Type B pancreatic cell (in vitro differentiated cells): ENCODE data around the gene PDE10A. TPM values are rescaled to one million over a fixed set of nuclear protein-coding genes. Genes with fewer than 3 reads are reported as not detected.

ENCODE experiments used
- DNase-seq: peaks from one replicate; pipeline ENCODE4 v3.0.0; 2021; ENCODE audit warnings: mixed read lengths; ENCODE audit not compliant: unreplicated experiment; ENCODE audit errors: extremely low spot score
- H3K27ac Mint-ChIP-seq: 2 replicates; pipeline ENCODE4 v1.8.0; 2021; ENCODE audit warnings: mild to moderate bottlenecking, mixed read lengths
- H3K27me3 Mint-ChIP-seq: 2 replicates; pipeline ENCODE4 v1.8.0; 2021; ENCODE audit warnings: mixed read lengths
- H3K36me3 Mint-ChIP-seq: 2 replicates; pipeline ENCODE4 v1.8.0; 2021; ENCODE audit warnings: mixed read lengths
- H3K4me1 Mint-ChIP-seq: one replicate; pipeline ENCODE4 v1.8.0; 2021; ENCODE audit warnings: mixed read lengths; ENCODE audit not compliant: unreplicated experiment
- H3K4me3 Mint-ChIP-seq: 2 replicates; pipeline ENCODE4 v1.8.0; 2021; ENCODE audit warnings: mild to moderate bottlenecking, mixed read lengths
- H3K9me3 Mint-ChIP-seq: 2 replicates; pipeline ENCODE4 v1.8.0; 2021; ENCODE audit warnings: mixed read lengths
- CTCF ChIP-seq: fragments of 200-600 bp; sonication (generic); conservative IDR thresholded peaks from 2 replicates; pipeline ENCODE4 v1.5.0; 2021; ENCODE audit warnings: antibody characterized with exemption, mild to moderate bottlenecking
- total RNA-seq: library from RNA; stranded (reverse); gene quantifications from 2 replicates; pipeline ENCODE4 v1.2.1, GENCODE V29; 2021; ENCODE audit warnings: low replicate concordance

Gene PDE10A
- total RNA-seq, 1 donor from 2014 or later: 10.8 TPM

DNA sequence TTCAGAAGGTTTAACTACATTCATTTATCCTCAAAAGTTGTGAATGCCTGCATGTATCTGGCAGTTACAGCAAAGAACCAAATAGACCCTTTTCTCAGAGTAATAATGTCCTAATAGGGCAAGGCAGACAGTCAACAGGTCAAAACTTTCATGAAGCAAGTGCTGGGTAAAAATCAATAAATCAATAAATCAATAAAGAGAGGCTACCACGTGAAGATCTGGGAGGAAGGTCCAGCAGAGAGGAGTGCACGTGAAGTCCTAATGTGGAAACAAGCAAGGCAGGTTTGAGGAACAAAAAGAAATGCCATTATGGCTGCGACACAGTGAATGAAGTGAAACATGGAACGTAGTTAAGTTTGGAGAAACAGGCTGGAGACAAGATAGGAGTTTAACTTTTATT lies 317.3 kb downstream of the PDE10A start:
- Mint-ChIP-seq H3K4me3 (no peak overlapping the region), H3K4me1 (no peaks in the 10 kb centered on the region), H3K36me3 (peaks cover 10% of the 10 kb centered on the region), H3K27ac (no peak overlapping the region), H3K27me3 (no peaks in the 10 kb centered on the region), H3K9me3 (peaks cover 6% of the 10 kb centered on the region)
- TF ChIP-seq CTCF: no peak
- DNase-seq: no peak

- no peak overlapping the region for H3K4me3 Mint-ChIP-seq
- H3K27ac Mint-ChIP-seq: no peak overlapping the region
- no peaks in the 10 kb centered on the region for H3K9me3 Mint-ChIP-seq
- no peaks in the 10 kb centered on the region for H3K36me3 Mint-ChIP-seq
- H3K4me1 Mint-ChIP-seq: no peaks in the 10 kb centered on the region
- no peak for DNase-seq
- H3K27me3 Mint-ChIP-seq: no peaks in the 10 kb centered on the region
- TF ChIP-seq CTCF: no peak
Measured at GRCh38 chr6:165340532-165340931, 322.5 kb downstream of the PDE10A start.

DNA sequence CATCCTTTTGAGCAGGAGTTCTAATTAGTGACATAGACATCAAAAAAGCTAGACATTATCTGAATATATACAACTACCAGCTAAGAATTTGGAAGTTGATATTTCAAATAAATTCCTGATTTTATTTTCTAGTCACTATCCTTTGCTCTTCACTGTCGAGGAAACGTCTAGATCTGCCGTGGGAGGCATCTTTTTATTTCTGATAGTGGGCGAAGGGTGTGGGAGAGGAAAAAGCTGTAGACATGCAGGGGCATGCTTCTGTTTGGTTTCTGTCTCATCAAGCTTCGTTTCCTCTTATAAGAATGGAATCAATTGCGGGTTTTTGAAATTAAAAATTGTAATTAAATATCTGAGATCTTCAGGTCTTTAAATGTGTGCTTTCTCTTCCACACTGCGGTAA lies 337.4 kb downstream of the PDE10A start:
- no peak for TF ChIP-seq CTCF
- H3K36me3 Mint-ChIP-seq: peaks cover 6% of the 10 kb centered on the region
- no peak overlapping the region for H3K27ac Mint-ChIP-seq
- no peak overlapping the region for H3K4me3 Mint-ChIP-seq
- no peaks in the 10 kb centered on the region for H3K27me3 Mint-ChIP-seq
- no peak for DNase-seq
- H3K9me3 Mint-ChIP-seq: peaks cover 13% of the 10 kb centered on the region
- no peaks in the 10 kb centered on the region for H3K4me1 Mint-ChIP-seq

DNA sequence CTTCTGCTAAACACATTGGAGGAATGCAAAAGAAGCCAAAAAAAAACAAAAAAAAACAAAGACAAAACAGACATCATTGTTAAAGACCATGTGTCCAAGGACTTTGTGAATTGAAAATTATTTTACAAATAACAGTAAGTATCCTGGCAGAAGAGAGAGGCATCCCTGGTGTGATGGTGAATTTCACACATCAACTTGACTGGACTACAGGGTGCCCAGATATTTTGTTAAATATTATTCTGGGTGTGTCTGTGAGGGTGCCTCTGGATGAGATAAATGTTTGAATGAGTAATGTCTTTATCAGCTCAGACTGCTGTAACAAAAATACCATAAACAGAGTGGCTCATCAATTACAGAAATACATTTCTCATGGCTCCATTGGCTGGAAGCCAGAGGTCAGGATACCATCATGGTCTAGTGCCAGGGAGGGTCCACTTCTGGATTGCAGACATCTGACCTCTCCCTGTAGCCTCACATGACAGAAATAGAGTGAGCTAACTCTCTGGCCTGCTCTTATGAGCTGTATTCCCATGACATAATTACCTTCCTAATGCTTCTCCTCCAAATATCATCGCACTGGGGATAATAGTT lies 341.4 kb downstream of the PDE10A start:
- Mint-ChIP-seq H3K4me1 (no peaks in the 10 kb centered on the region), H3K4me3 (peak overlapping the region; percentile 43), H3K27ac (peak overlapping the region; percentile 60), H3K9me3 (peaks cover 14% of the 10 kb centered on the region), H3K36me3 (peaks cover 6% of the 10 kb centered on the region), H3K27me3 (no peaks in the 10 kb centered on the region)
- TF ChIP-seq CTCF: no peak
- no peak for DNase-seq

- Mint-ChIP-seq H3K4me3 (no peak overlapping the region), H3K27ac (no peak overlapping the region), H3K9me3 (peaks cover 14% of the 10 kb centered on the region), H3K4me1 (no peaks in the 10 kb centered on the region), H3K27me3 (no peaks in the 10 kb centered on the region), H3K36me3 (peaks cover 6% of the 10 kb centered on the region)
- no peak for TF ChIP-seq CTCF
- DNase-seq: no peak
Measured at GRCh38 chr6:165321150-165321549, 341.9 kb downstream of the PDE10A start.

GRCh38 chr6:165317723-165318122 lies 345.3 kb downstream of the PDE10A start:
- no peak for DNase-seq
- H3K4me1 Mint-ChIP-seq: no peaks in the 10 kb centered on the region
- H3K27me3 Mint-ChIP-seq: peaks cover 8% of the 10 kb centered on the region
- no peak overlapping the region for H3K27ac Mint-ChIP-seq
- TF ChIP-seq CTCF: no peak
- peaks cover 3% of the 10 kb centered on the region for H3K36me3 Mint-ChIP-seq
- H3K4me3 Mint-ChIP-seq: no peak overlapping the region
- H3K9me3 Mint-ChIP-seq: peaks cover 14% of the 10 kb centered on the region
